Osteoblast (primary cell): ENCODE measurements around the gene STRN3. TPM values are rescaled to one million over a fixed set of nuclear protein-coding genes. Genes with fewer than 3 reads are reported as not detected.
A peak's percentile ranks its signal among the peaks of the same experiment; 100 is the strongest.
"Not testable (repeated sequence)": the region's sequence is repeated elsewhere in the genome, so short reads cannot be mapped to it uniquely, and the experiment has no call there.

Experiments
- DNase-seq: peaks from one replicate; pipeline ENCODE4 v3.0.0; 2011; ENCODE audit warnings: low spot score, mixed read lengths; ENCODE audit not compliant: insufficient read length; ENCODE audit errors: missing footprints
- H2AFZ ChIP-seq: 2 replicates; pipeline ENCODE4 v1.6.0; 2011; ENCODE audit warnings: mild to moderate bottlenecking, low read length
- H3K27ac ChIP-seq: 2 replicates; pipeline ENCODE4 v1.5.1; 2011; ENCODE audit warnings: mild to moderate bottlenecking, low read depth, low read length, moderate library complexity
- H3K27me3 ChIP-seq: 2 replicates; pipeline ENCODE4 v1.6.0; 2012; ENCODE audit warnings: mild to moderate bottlenecking, control low read depth, inconsistent platforms, low read length, moderate library complexity; ENCODE audit not compliant: insufficient read depth
- H3K36me3 ChIP-seq: 2 replicates; pipeline ENCODE4 v1.5.1; 2011; ENCODE audit warnings: mild to moderate bottlenecking, low read length, control low read depth, moderate library complexity; ENCODE audit not compliant: insufficient read depth
- H3K4me1 ChIP-seq: 2 replicates; pipeline ENCODE4 v1.5.1; 2011; ENCODE audit warnings: mild to moderate bottlenecking, low read length, control low read depth, moderate library complexity; ENCODE audit not compliant: insufficient read depth
- H3K4me2 ChIP-seq: 2 replicates; pipeline ENCODE4 v1.6.0; 2011; ENCODE audit warnings: mild to moderate bottlenecking, low read length; ENCODE audit not compliant: insufficient read depth
- H3K4me3 ChIP-seq: fragments of 200-600 bp; sonication (generic); 3 replicates; pipeline ENCODE4 v1.5.1; 2012; ENCODE audit warnings: mild to moderate bottlenecking, low read length, inconsistent platforms; ENCODE audit not compliant: insufficient read depth
- H3K79me2 ChIP-seq: 2 replicates; pipeline ENCODE4 v1.6.0; 2012; ENCODE audit warnings: mild to moderate bottlenecking, low read length, control low read depth, inconsistent platforms; ENCODE audit not compliant: insufficient read depth
- H3K9me3 ChIP-seq: 2 replicates; pipeline ENCODE4 v1.5.1; 2011; ENCODE audit warnings: low read depth, low read length, control low read depth
- H4K20me1 ChIP-seq: 2 replicates; pipeline ENCODE4 v1.6.0; 2012; ENCODE audit warnings: mild to moderate bottlenecking, low read length, control low read depth; ENCODE audit not compliant: insufficient read depth
- total RNA-seq: library from RNA; depleted of rRNA; stranded (reverse); fragments of >200 nt; gene quantifications from 2 replicates; pipeline ENCODE4 v1.2.3, GENCODE V29; 2012
- TF ChIP-seq, protein P1 (sequence below): IDR thresholded peaks from 2 replicates; pipeline ENCODE4 v1.5.1; 2011; ENCODE audit warnings: mild to moderate bottlenecking, low read depth, low read length, moderate library complexity; ENCODE audit errors: extremely low read depth

The STRN3 gene
- total RNA-seq, 1 donor: 55.7 TPM

DNA sequence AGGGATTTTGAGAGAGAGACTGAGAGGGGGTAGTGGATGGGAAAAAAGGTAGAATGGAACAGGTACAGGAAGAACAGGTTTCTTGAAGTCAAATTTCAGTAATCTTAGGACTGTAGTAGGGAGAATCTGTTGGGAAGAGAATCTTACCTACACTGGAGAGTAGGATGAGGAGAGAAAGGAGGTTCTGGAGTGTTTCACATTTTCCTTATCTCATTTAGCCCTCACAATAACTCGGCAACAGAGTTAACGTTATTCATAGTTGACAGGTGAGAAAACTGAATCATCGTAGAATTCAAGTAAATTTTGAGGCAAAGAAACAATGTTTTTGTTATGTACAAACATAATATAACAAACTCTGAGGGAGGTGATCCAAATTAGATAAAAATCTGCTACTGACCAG, 17.2 kb upstream of the STRN3 start:
- no peaks in the 10 kb centered on the region for H3K79me2 ChIP-seq
- no peak overlapping the region for H3K4me3 ChIP-seq
- TF ChIP-seq, protein P1, sequence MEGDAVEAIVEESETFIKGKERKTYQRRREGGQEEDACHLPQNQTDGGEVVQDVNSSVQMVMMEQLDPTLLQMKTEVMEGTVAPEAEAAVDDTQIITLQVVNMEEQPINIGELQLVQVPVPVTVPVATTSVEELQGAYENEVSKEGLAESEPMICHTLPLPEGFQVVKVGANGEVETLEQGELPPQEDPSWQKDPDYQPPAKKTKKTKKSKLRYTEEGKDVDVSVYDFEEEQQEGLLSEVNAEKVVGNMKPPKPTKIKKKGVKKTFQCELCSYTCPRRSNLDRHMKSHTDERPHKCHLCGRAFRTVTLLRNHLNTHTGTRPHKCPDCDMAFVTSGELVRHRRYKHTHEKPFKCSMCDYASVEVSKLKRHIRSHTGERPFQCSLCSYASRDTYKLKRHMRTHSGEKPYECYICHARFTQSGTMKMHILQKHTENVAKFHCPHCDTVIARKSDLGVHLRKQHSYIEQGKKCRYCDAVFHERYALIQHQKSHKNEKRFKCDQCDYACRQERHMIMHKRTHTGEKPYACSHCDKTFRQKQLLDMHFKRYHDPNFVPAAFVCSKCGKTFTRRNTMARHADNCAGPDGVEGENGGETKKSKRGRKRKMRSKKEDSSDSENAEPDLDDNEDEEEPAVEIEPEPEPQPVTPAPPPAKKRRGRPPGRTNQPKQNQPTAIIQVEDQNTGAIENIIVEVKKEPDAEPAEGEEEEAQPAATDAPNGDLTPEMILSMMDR: no peak
- no peak overlapping the region for H2AFZ ChIP-seq
- H4K20me1 ChIP-seq: no peaks in the 10 kb centered on the region
- no peaks in the 10 kb centered on the region for H3K27me3 ChIP-seq
- DNase-seq: no peak
- no peak overlapping the region for H3K27ac ChIP-seq
- no peaks in the 10 kb centered on the region for H3K9me3 ChIP-seq
- no peak overlapping the region for H3K4me2 ChIP-seq
- no peaks in the 10 kb centered on the region for H3K36me3 ChIP-seq
- H3K4me1 ChIP-seq: no peaks in the 10 kb centered on the region

DNA sequence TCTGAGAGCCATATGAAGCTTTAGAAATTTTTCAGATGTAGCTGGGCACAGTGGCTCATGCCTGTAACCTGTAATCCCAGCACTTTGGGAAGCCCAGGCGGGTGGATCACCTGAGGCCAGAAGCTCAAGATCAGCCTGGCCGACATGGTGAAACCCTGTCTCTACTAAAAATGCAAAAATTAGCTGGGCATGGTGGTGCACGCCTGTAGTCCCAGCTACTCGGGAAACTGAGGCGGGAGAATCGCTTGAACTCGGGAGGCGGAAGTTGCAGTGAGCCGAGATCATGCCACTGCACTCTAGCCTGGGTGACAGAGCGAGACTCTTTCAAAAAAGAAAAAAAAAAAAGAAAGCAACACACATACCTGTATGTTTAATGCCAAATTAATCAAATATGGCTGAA, 16.7 kb upstream of the STRN3 start:
- DNase-seq, H3K36me3 ChIP-seq, H3K4me3 ChIP-seq, H3K79me2 ChIP-seq, H3K27me3 ChIP-seq, H3K4me2 ChIP-seq, H3K27ac ChIP-seq, H4K20me1 ChIP-seq, H2AFZ ChIP-seq, H3K4me1 ChIP-seq, H3K9me3 ChIP-seq: not testable (repeated sequence)

DNA sequence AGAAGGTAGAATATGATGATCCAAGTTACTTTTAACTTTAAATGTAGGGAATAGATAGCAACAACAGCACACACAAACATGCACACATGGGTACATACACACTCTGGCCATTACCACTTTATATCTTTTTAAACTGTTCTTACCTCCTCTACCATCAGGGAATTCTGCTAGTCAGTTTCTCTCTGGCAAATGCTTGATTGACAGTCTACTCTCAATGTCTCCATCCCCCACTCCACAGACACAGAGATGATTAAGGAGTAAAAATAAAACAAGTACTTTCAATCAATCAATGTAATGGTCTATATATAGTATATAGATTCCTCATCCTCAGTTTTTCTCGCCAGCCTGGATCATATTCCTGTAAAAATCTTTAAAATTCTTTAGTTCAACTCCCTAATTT, 16.1 kb upstream of the STRN3 start:
- no peaks in the 10 kb centered on the region for H3K36me3 ChIP-seq
- TF ChIP-seq, protein P1: no peak
- no peaks in the 10 kb centered on the region for H3K4me1 ChIP-seq
- no peak overlapping the region for H3K27ac ChIP-seq
- H3K27me3 ChIP-seq: no peaks in the 10 kb centered on the region
- no peak overlapping the region for H3K4me3 ChIP-seq
- H4K20me1 ChIP-seq: no peaks in the 10 kb centered on the region
- H3K79me2 ChIP-seq: no peaks in the 10 kb centered on the region
- H3K9me3 ChIP-seq: no peaks in the 10 kb centered on the region
- DNase-seq: no peak
- H2AFZ ChIP-seq: no peak overlapping the region
- no peak overlapping the region for H3K4me2 ChIP-seq

DNA sequence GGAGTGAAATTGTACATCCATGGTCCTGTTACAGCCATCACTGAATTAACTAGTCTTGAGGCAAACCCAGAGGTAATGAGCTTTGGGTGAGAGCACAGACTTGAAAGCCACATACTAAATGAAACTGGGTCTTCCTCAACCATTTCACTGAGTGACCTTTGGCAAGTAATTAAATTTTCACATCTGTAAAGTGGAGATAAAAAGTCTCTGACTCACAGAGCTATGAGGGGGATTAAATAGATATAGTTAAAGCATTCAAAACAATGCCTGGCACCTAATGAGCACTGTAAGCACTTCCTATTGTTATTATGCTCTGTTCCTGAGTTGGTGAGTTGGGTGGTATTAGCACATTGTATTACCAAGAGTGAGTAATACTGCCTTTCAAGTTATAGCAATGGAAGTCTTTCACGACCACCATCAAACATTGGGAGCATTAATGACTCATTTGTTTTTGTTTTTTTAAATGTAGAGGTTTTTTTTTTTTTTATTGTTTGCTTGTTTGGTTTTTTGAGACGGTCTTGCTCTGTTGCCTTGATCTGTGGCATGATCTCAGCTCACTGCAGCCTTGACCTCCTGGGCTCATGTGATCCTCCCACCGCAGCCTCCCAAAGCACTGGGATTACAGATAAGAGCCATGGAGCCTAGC, 12.5 kb upstream of the STRN3 start:
- H3K36me3 ChIP-seq: no peaks in the 10 kb centered on the region
- DNase-seq: peak; percentile 13
- H4K20me1 ChIP-seq: no peaks in the 10 kb centered on the region
- TF ChIP-seq, protein P1: no peak
- H3K79me2 ChIP-seq: no peaks in the 10 kb centered on the region
- H3K4me2 ChIP-seq: no peak overlapping the region
- no peak overlapping the region for H3K4me3 ChIP-seq
- no peaks in the 10 kb centered on the region for H3K9me3 ChIP-seq
- no peaks in the 10 kb centered on the region for H3K4me1 ChIP-seq
- H3K27ac ChIP-seq: no peak overlapping the region
- no peaks in the 10 kb centered on the region for H3K27me3 ChIP-seq
- no peak overlapping the region for H2AFZ ChIP-seq
